Caco-2 (cell line): Measurements from ENCODE around the gene DNAH2. TPM values are rescaled to one million over a fixed set of nuclear protein-coding genes. Genes with fewer than 3 reads are reported as not detected.

Experiments
- BruUV-seq: library from RNA; stranded (reverse); fragments of 400-500 nt; replicated peaks from 2 replicates; lab custom pipeline; 2021; lab: Mats Ljungman, UMichigan
- CTCF ChIA-PET: fragments of 300-600 bp; sonication (Branson Sonifier 250); formaldehyde crosslinking; loops from one replicate; lab custom pipeline; 2022; ENCODE audit warnings: antibody characterized with exemption; lab: Charles Lee
- POLR2A ChIA-PET: fragments of 300-600 bp; sonication (Branson Sonifier 250); formaldehyde crosslinking; loops from one replicate; lab custom pipeline; 2022; ENCODE audit warnings: antibody characterized with exemption; lab: Charles Lee
- DNase-seq, 2 experiments: peaks; one replicate each; pipeline versions ENCODE4 v3.0.0 to v3.0.0-alpha.2; 2020 to 2022
- H3K27me3 ChIP-seq: replicated peaks from 2 replicates; pipeline ENCODE4 v1.6.0; 2011; ENCODE audit warnings: low read length; ENCODE audit not compliant: control insufficient read depth, insufficient read depth
- H3K36me3 ChIP-seq: 2 replicates; pipeline ENCODE4 v1.5.1; 2011; ENCODE audit warnings: low read length; ENCODE audit not compliant: control insufficient read depth, insufficient read depth
- H3K4me1 ChIP-seq: fragments of 250-450 bp; sonication (Bioruptor Pico); 2 replicates; pipeline ENCODE4 v1.5.1; 2020; ENCODE audit warnings: mild to moderate bottlenecking
- H3K4me3 ChIP-seq: 2 replicates; pipeline ENCODE4 v1.5.1; 2011; ENCODE audit warnings: low read depth, mild to moderate bottlenecking, control low read depth, low read length
- H3K9me3 ChIP-seq: fragments of 250-450 bp; sonication (Bioruptor Pico); 2 replicates; pipeline ENCODE4 v1.5.1; 2020; ENCODE audit warnings: mild to moderate bottlenecking, moderate library complexity
- H3K27ac Mint-ChIP-seq: one replicate; pipeline ENCODE4 v1.8.0; 2022; ENCODE audit warnings: mixed read lengths; ENCODE audit not compliant: unreplicated experiment
- H3K27me3 Mint-ChIP-seq: one replicate; pipeline ENCODE4 v1.8.0; 2022; ENCODE audit warnings: mixed read lengths; ENCODE audit not compliant: insufficient read depth, unreplicated experiment
- H3K36me3 Mint-ChIP-seq: one replicate; pipeline ENCODE4 v1.8.0; 2022; ENCODE audit warnings: mild to moderate bottlenecking, mixed read lengths; ENCODE audit not compliant: insufficient read depth, unreplicated experiment
- H3K4me1 Mint-ChIP-seq: one replicate; pipeline ENCODE4 v1.8.0; 2022; ENCODE audit warnings: low read depth, mixed read lengths; ENCODE audit not compliant: unreplicated experiment
- H3K4me3 Mint-ChIP-seq: one replicate; pipeline ENCODE4 v1.8.0; 2022; ENCODE audit warnings: mild to moderate bottlenecking, moderate library complexity, mixed read lengths; ENCODE audit not compliant: unreplicated experiment
- H3K9me3 Mint-ChIP-seq: one replicate; pipeline ENCODE4 v1.8.0; 2022; ENCODE audit warnings: mixed read lengths; ENCODE audit not compliant: unreplicated experiment
- CTCF ChIP-seq, 2 experiments: fragments of 200-600 bp in 1 of 2; IDR thresholded peaks; 1 replicate in 1 of 2; 2 replicates in 1 of 2; pipeline versions ENCODE4 v1.5.1 to v1.8.0; 2011 to 2022; ENCODE audit warnings: antibody characterized with exemption in 1 of 2, control low read depth in 1 of 2, inconsistent platforms in 1 of 2, low read depth in 1 of 2, low read length in 1 of 2, mild to moderate bottlenecking in 1 of 2, moderate library complexity in 1 of 2; ENCODE audit not compliant: insufficient read depth in 1 of 2, severe bottlenecking in 1 of 2, unreplicated experiment in 1 of 2
- intact Hi-C: fragments of 100-400 bp; cut with micrococcal nuclease; formaldehyde crosslinking; loops from one replicate; pipeline ENCODE4 v1.10.0; 2022; ENCODE audit not compliant: unreplicated experiment
- total RNA-seq: library from RNA; stranded (reverse); gene quantifications from 2 replicates; pipeline ENCODE4 v1.2.3, GENCODE V29; 2022

DNAH2 gene
- total RNA-seq, 1 experiment from 2014 or later: 1.9 TPM

GRCh38 chr17:7745748-7746470 lies 28.4 kb downstream of the DNAH2 start:
- peaks cover under 1% of the 10 kb centered on the region for H3K27me3 Mint-ChIP-seq
- no peak for TF ChIP-seq CTCF (IDR thresholded peaks at IDR 0.05; ENCODE audit: insufficient read depth in 1 of 2, low read depth in 1 of 2, low read length in 1 of 2, severe bottlenecking in 1 of 2, unreplicated experiment in 1 of 2)
- intact Hi-C loops: loop anchor here (2.0 to 10.0 kb wide), 3 partner anchors 97 to 239 kb away; partner anchors contain the start of gene RNF227

GRCh38 chr17:7747635-7748071 lies 30.1 kb downstream of the DNAH2 start:
- Mint-ChIP-seq H3K27ac (peak overlapping the region; percentile 55), H3K9me3 (no peaks in the 10 kb centered on the region), H3K4me1 (peaks cover 8% of the 10 kb centered on the region), H3K36me3 (peaks cover 5% of the 10 kb centered on the region), H3K27me3 (no peaks in the 10 kb centered on the region), H3K4me3 (peak overlapping the region; percentile 49)
- ChIA-PET CTCF (interaction anchor here (0.7 to 1.2 kb wide), 5 partner anchors 77 to 110 kb away, joined by 3 read pairs; partner anchors contain the start of genes CYB5D1, KDM6B and NAA38), POLR2A (interaction anchor here (1.0 kb wide), 1 partner anchor 110 kb away, joined by 5 read pairs; the partner anchor contains the start of gene NAA38)
- Histone ChIP-seq H3K9me3 (no peaks in the 10 kb centered on the region), H3K27me3 (no peaks in the 10 kb centered on the region), H3K4me3 (no peak overlapping the region), H3K36me3 (no peaks in the 10 kb centered on the region), H3K4me1 (peaks cover 3% of the 10 kb centered on the region; the same call in 1 of the 2 replicates)
- intact Hi-C loops: loop anchor here (1.0 to 10.0 kb wide), 4 partner anchors 70 to 237 kb away; partner anchors contain the start of gene RNF227
- DNase-seq: peak in 1 of 2 experiments; percentile 45
- no peak for TF ChIP-seq CTCF (IDR thresholded peaks at IDR 0.05; ENCODE audit: insufficient read depth in 1 of 2, low read depth in 1 of 2, low read length in 1 of 2, severe bottlenecking in 1 of 2, unreplicated experiment in 1 of 2)
- BruUV-seq: no TSS peak

More at GRCh38 chr17:7745748-7746470, 28.4 kb downstream of the DNAH2 start:
- Histone ChIP-seq H3K4me3 (no peak overlapping the region), H3K27me3 (no peaks in the 10 kb centered on the region), H3K4me1 (peaks cover 3% of the 10 kb centered on the region; the same call in 1 of the 2 replicates), H3K36me3 (no peaks in the 10 kb centered on the region), H3K9me3 (no peaks in the 10 kb centered on the region)
- Mint-ChIP-seq H3K27ac (no peak overlapping the region), H3K4me1 (peaks cover 8% of the 10 kb centered on the region), H3K4me3 (no peak overlapping the region), H3K9me3 (no peaks in the 10 kb centered on the region), H3K36me3 (peaks cover 5% of the 10 kb centered on the region)
- CTCF ChIA-PET: interaction anchor here (0.7 kb wide), 2 partner anchors 35 to 366 kb away, joined by 4 to 5 read pairs; no protein-coding TSS in a partner anchor
- POLR2A ChIA-PET: no interaction called here
- no TSS peak for BruUV-seq
- DNase-seq: no peak

GRCh38 chr17:7748076-7748775 lies 30.7 kb downstream of the DNAH2 start:
- peak overlapping the region; percentile 55 for H3K27ac Mint-ChIP-seq
- H3K36me3 Mint-ChIP-seq: peaks cover 5% of the 10 kb centered on the region
- intact Hi-C loops: loop anchor here (10.0 kb wide), 2 partner anchors 167 to 237 kb away; partner anchors contain the start of gene RNF227
- POLR2A ChIA-PET: interaction anchor here (1.0 to 1.1 kb wide), 2 partner anchors 94 to 109 kb away, joined by 3 to 5 read pairs; partner anchors contain the start of gene NAA38
- H3K27me3 Mint-ChIP-seq: no peaks in the 10 kb centered on the region
- peaks cover 8% of the 10 kb centered on the region for H3K4me1 Mint-ChIP-seq
- BruUV-seq: no TSS peak
- no peaks in the 10 kb centered on the region for H3K9me3 Mint-ChIP-seq
- CTCF ChIA-PET: interaction anchor here (0.7 to 1.2 kb wide), 5 partner anchors 77 to 109 kb away, joined by 3 read pairs; partner anchors contain the start of genes CYB5D1, KDM6B and NAA38
- TF ChIP-seq CTCF (IDR thresholded peaks at IDR 0.05; ENCODE audit: insufficient read depth in 1 of 2, low read depth in 1 of 2, low read length in 1 of 2, severe bottlenecking in 1 of 2, unreplicated experiment in 1 of 2): no peak
- peak overlapping the region; percentile 31 for H3K4me3 Mint-ChIP-seq
- peak in 1 of 2 experiments; percentile 18 for DNase-seq
- Histone ChIP-seq H3K36me3 (no peaks in the 10 kb centered on the region), H3K27me3 (no peaks in the 10 kb centered on the region), H3K4me1 (peaks cover 3% of the 10 kb centered on the region; the same call in 1 of the 2 replicates), H3K9me3 (no peaks in the 10 kb centered on the region), H3K4me3 (no peak overlapping the region)
